Stimulated activated CD4-positive, alpha-beta T cell treated with anti-CD3 and anti-CD28 coated beads, Interleukin-12 subunit alpha, Interleukin-12 subunit beta, amount 100 ng/mL, for 24 hours (primary cell): Measurements from ENCODE around the gene POTEI.
"Not testable (repeated sequence)": the region's sequence is repeated elsewhere in the genome, so short reads cannot be mapped to it uniquely, and the experiment has no call there.

Experiments
- DNase-seq, 2 experiments: peaks; one replicate each; pipeline ENCODE4 v3.0.0-alpha.2; 2020; ENCODE audit warnings: low read depth in 2 of 2

The POTEI gene

DNA sequence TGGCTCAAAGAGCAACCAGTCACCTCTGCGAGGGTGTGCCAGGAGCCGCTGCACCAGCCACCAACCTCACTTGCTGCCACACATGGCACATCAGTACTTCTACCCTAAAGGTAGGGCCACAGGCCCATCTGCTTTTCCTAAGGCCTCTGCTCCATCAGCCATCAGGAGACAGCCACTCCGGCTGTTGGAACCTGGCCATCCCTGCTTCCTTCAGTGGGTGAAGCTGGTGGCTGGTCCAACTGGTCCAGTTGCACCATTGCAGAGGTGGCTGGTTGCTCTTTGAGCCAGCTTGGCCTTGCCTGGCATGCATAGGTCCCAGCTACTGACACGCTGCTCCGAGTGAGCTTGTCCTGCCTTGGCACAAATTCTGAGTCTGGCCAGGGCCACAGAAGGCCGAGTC, 53.7 kb downstream of the POTEI start:
- DNase-seq = not testable (repeated sequence)

- not testable (repeated sequence) for DNase-seq
Observed at GRCh38 chr2:130454712-130455083, 54.4 kb downstream of the POTEI start.

- not testable (repeated sequence) for DNase-seq
Observed at GRCh38 chr2:130453955-130454711, 55.0 kb downstream of the POTEI start.

- DNase-seq = not testable (repeated sequence)
Observed at GRCh38 chr2:130452897-130453296, 56.2 kb downstream of the POTEI start.

DNA sequence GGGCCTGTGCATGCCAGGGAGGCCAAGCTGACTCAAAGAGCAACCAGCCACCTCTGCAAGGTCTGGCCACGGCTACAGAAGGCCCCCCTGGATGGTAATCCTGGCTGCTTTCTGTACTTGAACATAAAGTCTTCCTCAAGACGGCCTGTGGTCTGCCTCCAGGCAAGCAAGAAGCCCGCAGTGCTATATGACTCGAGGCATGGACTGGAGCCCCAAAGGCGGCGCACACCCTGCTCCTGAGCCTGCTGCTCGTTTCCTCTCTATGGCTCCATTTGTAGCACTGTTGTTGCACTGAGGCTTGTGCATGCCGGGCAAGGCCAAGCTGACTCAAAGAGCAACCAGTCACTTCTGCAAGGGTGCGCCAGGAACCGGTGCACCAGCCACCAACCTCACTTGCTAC, 57.3 kb downstream of the POTEI start:
- DNase-seq = not testable (repeated sequence)

- DNase-seq = not testable (repeated sequence)
Observed at GRCh38 chr2:130451278-130451677, 57.9 kb downstream of the POTEI start.

DNA sequence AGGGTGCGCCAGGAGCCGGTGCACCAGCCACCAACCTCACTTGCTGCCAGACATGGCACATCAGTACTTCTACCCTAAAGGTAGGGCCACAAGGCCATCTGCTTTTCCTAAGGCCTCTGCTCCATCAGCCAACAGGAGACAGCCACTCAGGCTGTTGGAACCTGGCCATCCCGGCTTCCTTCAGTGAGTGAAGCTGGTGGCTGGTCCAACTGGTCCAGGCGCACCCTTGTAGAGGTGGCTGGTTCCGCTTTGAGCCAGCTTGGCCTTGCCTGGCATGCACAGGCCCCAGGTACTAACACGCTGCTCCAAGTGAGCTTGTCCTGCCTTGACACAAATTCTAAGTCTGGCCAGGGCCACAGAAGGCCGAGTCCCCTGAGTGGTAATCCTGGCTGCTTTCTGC, 58.8 kb downstream of the POTEI start:
- DNase-seq = not testable (repeated sequence)

GRCh38 chr2:130427631-130428030, 81.5 kb downstream of the POTEI start:
- peak in 1 of 2 experiments; percentile 8 for DNase-seq

- DNase-seq = not testable (repeated sequence)
Observed at GRCh38 chr2:130418845-130419244, 90.3 kb downstream of the POTEI start.

DNA sequence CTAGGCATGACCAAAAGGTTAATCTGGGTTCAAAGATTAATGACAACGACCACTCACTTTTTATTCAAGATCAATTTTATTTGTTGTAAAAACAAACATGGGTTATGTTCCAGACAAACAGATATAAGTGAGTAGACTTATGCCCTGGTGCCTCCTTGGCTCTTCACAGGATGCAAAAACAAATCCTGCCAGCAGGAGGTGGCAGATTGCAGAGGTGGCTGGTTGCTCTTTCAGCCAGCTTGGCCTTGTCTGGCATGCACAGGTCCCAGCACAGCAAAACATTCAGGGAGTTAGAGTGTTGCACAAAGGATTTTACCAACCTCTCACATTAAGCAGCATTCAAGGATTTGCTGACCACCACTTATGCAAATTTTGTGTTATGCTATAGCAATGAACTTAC, 92.4 kb downstream of the POTEI start:
- peak in 1 of 2 experiments; percentile 28 for DNase-seq
